Endothelial cell of umbilical vein (primary cell): ENCODE measurements around the gene TMEM154.

Source experiments
- GATA2 ChIP-seq: IDR thresholded peaks from 2 replicates; pipeline ENCODE4 v1.7.0; 2011; ENCODE audit warnings: low read depth, mild to moderate bottlenecking, moderate library complexity, mixed read lengths, low read length; ENCODE audit not compliant: insufficient read length, insufficient read depth
- POLR2A ChIP-seq: IDR thresholded peaks from 2 replicates; pipeline ENCODE4 v1.6.1; 2012; ENCODE audit warnings: low read depth, mild to moderate bottlenecking, control low read depth, low read length
- POLR2AphosphoS5 ChIP-seq: IDR thresholded peaks from 2 replicates; pipeline ENCODE4 v1.6.1; 2012; ENCODE audit warnings: low read depth, mild to moderate bottlenecking, control low read depth, low read length, moderate library complexity; ENCODE audit not compliant: insufficient read depth
- TF ChIP-seq, protein P1 (sequence below), 2 donors: IDR thresholded peaks; 1 replicate in 1 of 2; 2 replicates in 1 of 2; pipeline ENCODE4 v1.5.1; 2011; ENCODE audit warnings: low read length in 2 of 2, mild to moderate bottlenecking in 2 of 2, moderate library complexity in 2 of 2, control low read depth in 1 of 2, inconsistent platforms in 1 of 2, low read depth in 1 of 2; ENCODE audit not compliant: insufficient read depth in 1 of 2; ENCODE audit errors: extremely low read depth in 1 of 2
- TF ChIP-seq, protein P2 (sequence below): IDR thresholded peaks from 2 replicates; pipeline ENCODE4 v1.6.1; 2011; ENCODE audit not compliant: insufficient read depth, insufficient read length

DNA sequence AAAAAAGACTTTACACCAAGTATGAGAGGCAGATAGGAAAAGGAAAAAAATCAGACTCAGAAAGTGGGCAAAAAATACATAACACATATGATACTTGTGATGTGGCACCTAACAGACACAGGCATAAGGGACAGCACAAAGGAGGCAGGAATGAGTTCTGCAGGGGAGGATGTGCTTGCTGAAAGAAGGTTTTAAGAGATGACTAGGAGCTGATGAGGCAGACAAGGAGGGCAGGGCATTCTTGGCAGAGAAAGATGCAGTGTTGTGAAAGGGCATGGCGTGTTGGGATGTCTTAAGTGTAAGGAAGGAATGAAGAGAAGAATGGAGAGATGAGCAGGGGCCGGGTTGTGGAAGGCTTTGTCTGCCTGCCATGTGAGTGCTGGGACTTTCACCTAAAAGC, 49.7 kb upstream of the TMEM154 start:
- TF ChIP-seq, protein P1, sequence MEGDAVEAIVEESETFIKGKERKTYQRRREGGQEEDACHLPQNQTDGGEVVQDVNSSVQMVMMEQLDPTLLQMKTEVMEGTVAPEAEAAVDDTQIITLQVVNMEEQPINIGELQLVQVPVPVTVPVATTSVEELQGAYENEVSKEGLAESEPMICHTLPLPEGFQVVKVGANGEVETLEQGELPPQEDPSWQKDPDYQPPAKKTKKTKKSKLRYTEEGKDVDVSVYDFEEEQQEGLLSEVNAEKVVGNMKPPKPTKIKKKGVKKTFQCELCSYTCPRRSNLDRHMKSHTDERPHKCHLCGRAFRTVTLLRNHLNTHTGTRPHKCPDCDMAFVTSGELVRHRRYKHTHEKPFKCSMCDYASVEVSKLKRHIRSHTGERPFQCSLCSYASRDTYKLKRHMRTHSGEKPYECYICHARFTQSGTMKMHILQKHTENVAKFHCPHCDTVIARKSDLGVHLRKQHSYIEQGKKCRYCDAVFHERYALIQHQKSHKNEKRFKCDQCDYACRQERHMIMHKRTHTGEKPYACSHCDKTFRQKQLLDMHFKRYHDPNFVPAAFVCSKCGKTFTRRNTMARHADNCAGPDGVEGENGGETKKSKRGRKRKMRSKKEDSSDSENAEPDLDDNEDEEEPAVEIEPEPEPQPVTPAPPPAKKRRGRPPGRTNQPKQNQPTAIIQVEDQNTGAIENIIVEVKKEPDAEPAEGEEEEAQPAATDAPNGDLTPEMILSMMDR (IDR thresholded peaks at IDR 0.05; ENCODE audit: extremely low read depth in 1 of 2, insufficient read depth in 1 of 2, low read depth in 1 of 2, low read length in 2 of 2) = no peak
- TF ChIP-seq POLR2AphosphoS5 = no peak
- no peak for TF ChIP-seq POLR2A
- TF ChIP-seq, protein P2, sequence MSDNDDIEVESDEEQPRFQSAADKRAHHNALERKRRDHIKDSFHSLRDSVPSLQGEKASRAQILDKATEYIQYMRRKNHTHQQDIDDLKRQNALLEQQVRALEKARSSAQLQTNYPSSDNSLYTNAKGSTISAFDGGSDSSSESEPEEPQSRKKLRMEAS = no peak
- TF ChIP-seq GATA2 = no peak
